HG02943 (cell line): ENCODE measurements around the gene YY1.
A peak's percentile ranks its signal among the peaks of the same experiment; 100 is the strongest.
"Not testable (repeated sequence)": the region's sequence is repeated elsewhere in the genome, so short reads cannot be mapped to it uniquely, and the experiment has no call there.

ENCODE experiments used
- ATAC-seq: cut with Tn5 transposase; IDR thresholded peaks from one replicate; pipeline ENCODE4 v1.9.1; 2021; ENCODE audit warnings: mild to moderate bottlenecking, low read depth, moderate library complexity; ENCODE audit not compliant: unreplicated experiment

The YY1 gene

GRCh38 chr14:100238419-100239210 lies at the start of gene YY1:
YY1 (plus strand) TSS chr14:100239144; CDS start chr14:100239245, 101 bp downstream.
- ATAC-seq, result peak; percentile 79

GRCh38 chr14:100190126-100190525 lies 48.8 kb upstream of the YY1 start:
- ATAC-seq, result no peak

GRCh38 chr14:100191584-100192249 lies 47.2 kb upstream of the YY1 start:
- ATAC-seq, result no peak

- no peak for ATAC-seq
Measured at GRCh38 chr14:100192250-100192671, 46.7 kb upstream of the YY1 start.

- ATAC-seq, result peak; percentile 99
Measured at GRCh38 chr14:100192672-100193416, 46.1 kb upstream of the YY1 start.

GRCh38 chr14:100193417-100194357 lies 45.3 kb upstream of the YY1 start:
- ATAC-seq, result no peak

GRCh38 chr14:100199240-100199860 lies 39.6 kb upstream of the YY1 start:
- no peak for ATAC-seq

GRCh38 chr14:100200311-100200710 lies 38.6 kb upstream of the YY1 start:
- no peak for ATAC-seq

GRCh38 chr14:100201701-100202100 lies 37.2 kb upstream of the YY1 start:
- no peak for ATAC-seq

- ATAC-seq, result no peak
Measured at GRCh38 chr14:100202712-100203111, 36.2 kb upstream of the YY1 start.

GRCh38 chr14:100203146-100203545 lies 35.8 kb upstream of the YY1 start:
- no peak for ATAC-seq

GRCh38 chr14:100203962-100204834 lies 34.7 kb upstream of the YY1 start:
- no peak for ATAC-seq

GRCh38 chr14:100204835-100205167 lies 34.1 kb upstream of the YY1 start:
- not testable (repeated sequence) for ATAC-seq

- ATAC-seq, result not testable (repeated sequence)
Measured at GRCh38 chr14:100207588-100207987, 31.4 kb upstream of the YY1 start.

GRCh38 chr14:100208136-100208535 lies 30.8 kb upstream of the YY1 start:
- not testable (repeated sequence) for ATAC-seq

- ATAC-seq, result no peak
Measured at GRCh38 chr14:100211366-100211765, 27.6 kb upstream of the YY1 start.

- no peak for ATAC-seq
Measured at GRCh38 chr14:100211893-100212292, 27.1 kb upstream of the YY1 start.

- no peak for ATAC-seq
Measured at GRCh38 chr14:100212476-100213333, 26.2 kb upstream of the YY1 start.
